ENCODE measurements around the gene IRAK2. TPM values are rescaled to one million over a fixed set of nuclear protein-coding genes. Genes with fewer than 3 reads are reported as not detected.

Gene IRAK2
- total RNA-seq, 4 donors from 2014 or later: 0.29 to 8.7 (median 3.7) TPM

- intact Hi-C loops (cut with DNase I; ENCODE audit: low total_unique reads): no loop called here
- H3K4me1 ChIP-seq: no peaks in the 10 kb centered on the region
- no peak for DNase-seq
- no peaks in the 10 kb centered on the region for H3K9me3 ChIP-seq
- no peak for TF ChIP-seq CTCF (IDR thresholded peaks at IDR 0.05)
- no peak for TF ChIP-seq POLR2A (IDR thresholded peaks at IDR 0.05)
- H3K4me3 ChIP-seq: no peak overlapping the region
- H3K27ac ChIP-seq: no peak overlapping the region
- H3K27me3 ChIP-seq: no peaks in the 10 kb centered on the region
- H3K36me3 ChIP-seq: no peaks in the 10 kb centered on the region
These were observed 69.3 kb downstream of the IRAK2 start for GRCh38 chr3:10233988-10234387.

- no peak for DNase-seq
- intact Hi-C loops (cut with DNase I; ENCODE audit: low total_unique reads): no loop called here
- Histone ChIP-seq H3K36me3 (no peaks in the 10 kb centered on the region), H3K4me1 (no peaks in the 10 kb centered on the region), H3K27me3 (no peaks in the 10 kb centered on the region), H3K27ac (no peak overlapping the region), H3K9me3 (no peaks in the 10 kb centered on the region), H3K4me3 (no peak overlapping the region)
- TF ChIP-seq CTCF (IDR thresholded peaks at IDR 0.05): no peak
- no peak for TF ChIP-seq POLR2A (IDR thresholded peaks at IDR 0.05)
These were observed 70.0 kb downstream of the IRAK2 start for GRCh38 chr3:10234526-10235230.

- H3K36me3 ChIP-seq: no peaks in the 10 kb centered on the region
- intact Hi-C loops (cut with DNase I; ENCODE audit: low total_unique reads): no loop called here
- TF ChIP-seq POLR2A (IDR thresholded peaks at IDR 0.05) (no peak), CTCF (IDR thresholded peaks at IDR 0.05) (no peak)
- H3K4me3 ChIP-seq: no peak overlapping the region
- no peak for DNase-seq
- H3K27me3 ChIP-seq: no peaks in the 10 kb centered on the region
- no peaks in the 10 kb centered on the region for H3K9me3 ChIP-seq
- H3K4me1 ChIP-seq: no peaks in the 10 kb centered on the region
- H3K27ac ChIP-seq: no peak overlapping the region
These were observed 70.8 kb downstream of the IRAK2 start for GRCh38 chr3:10235551-10235950.

GRCh38 chr3:10238345-10239183 lies 73.8 kb downstream of the IRAK2 start:
- intact Hi-C loops (cut with DNase I; ENCODE audit: low total_unique reads): no loop called here
- DNase-seq: no peak

More at GRCh38 chr3:10238345-10239183, 73.8 kb downstream of the IRAK2 start:
- Histone ChIP-seq H3K4me3 (no peak overlapping the region), H3K9me3 (no peaks in the 10 kb centered on the region), H3K27ac (no peak overlapping the region), H3K36me3 (no peaks in the 10 kb centered on the region), H3K27me3 (no peaks in the 10 kb centered on the region), H3K4me1 (no peaks in the 10 kb centered on the region)
- TF ChIP-seq CTCF (IDR thresholded peaks at IDR 0.05): no peak
- no peak for TF ChIP-seq POLR2A (IDR thresholded peaks at IDR 0.05)

All from uterus (tissue), 4 donors.